Hepatocyte (in vitro differentiated cells): ENCODE measurements around the gene MRGPRX4.

Experiments used
- EZH2 ChIP-seq: fragments of 200-600 bp; sonication (generic); IDR thresholded peaks from 2 replicates; pipeline ENCODE4 v1.6.1; 2016; ENCODE audit warnings: antibody characterized with exemption, mild to moderate bottlenecking, borderline replicate concordance
- EZH2phosphoT487 ChIP-seq: fragments of 200-600 bp; sonication (generic); IDR thresholded peaks from one replicate; pipeline ENCODE4 v1.6.1; 2018; ENCODE audit warnings: antibody characterized with exemption, mild to moderate bottlenecking, low read depth, moderate library complexity; ENCODE audit not compliant: unreplicated experiment, severe bottlenecking
- TF ChIP-seq, protein P1 (sequence below): fragments of 200-600 bp; sonication (generic); IDR thresholded peaks from 2 replicates; pipeline ENCODE4 v1.5.1; 2016; ENCODE audit warnings: antibody characterized with exemption, mild to moderate bottlenecking; ENCODE audit not compliant: poor library complexity

GRCh38 chr11:18135308-18135707, 37.3 kb upstream of the MRGPRX4 start:
- TF ChIP-seq EZH2phosphoT487 (no peak), EZH2 (no peak)
- TF ChIP-seq, protein P1, sequence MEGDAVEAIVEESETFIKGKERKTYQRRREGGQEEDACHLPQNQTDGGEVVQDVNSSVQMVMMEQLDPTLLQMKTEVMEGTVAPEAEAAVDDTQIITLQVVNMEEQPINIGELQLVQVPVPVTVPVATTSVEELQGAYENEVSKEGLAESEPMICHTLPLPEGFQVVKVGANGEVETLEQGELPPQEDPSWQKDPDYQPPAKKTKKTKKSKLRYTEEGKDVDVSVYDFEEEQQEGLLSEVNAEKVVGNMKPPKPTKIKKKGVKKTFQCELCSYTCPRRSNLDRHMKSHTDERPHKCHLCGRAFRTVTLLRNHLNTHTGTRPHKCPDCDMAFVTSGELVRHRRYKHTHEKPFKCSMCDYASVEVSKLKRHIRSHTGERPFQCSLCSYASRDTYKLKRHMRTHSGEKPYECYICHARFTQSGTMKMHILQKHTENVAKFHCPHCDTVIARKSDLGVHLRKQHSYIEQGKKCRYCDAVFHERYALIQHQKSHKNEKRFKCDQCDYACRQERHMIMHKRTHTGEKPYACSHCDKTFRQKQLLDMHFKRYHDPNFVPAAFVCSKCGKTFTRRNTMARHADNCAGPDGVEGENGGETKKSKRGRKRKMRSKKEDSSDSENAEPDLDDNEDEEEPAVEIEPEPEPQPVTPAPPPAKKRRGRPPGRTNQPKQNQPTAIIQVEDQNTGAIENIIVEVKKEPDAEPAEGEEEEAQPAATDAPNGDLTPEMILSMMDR, result no peak
